GM10248 (cell line): ENCODE data around the gene METTL26.

Experiments used
- CTCF ChIA-PET: fragments of 300-600 bp; sonication (Branson Sonifier 250); formaldehyde crosslinking; extraction: SDS; loops from one replicate; lab custom pipeline; 2021; ENCODE audit warnings: antibody characterized with exemption; lab: Yijun Ruan, JAX
- POLR2A ChIA-PET: fragments of 350-650 bp; sonication (Branson Sonifier 250); formaldehyde crosslinking; extraction: SDS; loops from one replicate; lab custom pipeline; 2020; ENCODE audit warnings: antibody characterized with exemption; lab: Yijun Ruan, JAX
- DNase-seq: peaks from one replicate; pipeline ENCODE4 v3.0.0; 2012; ENCODE audit errors: extremely low spot score
- CTCF ChIP-seq: IDR thresholded peaks from 2 replicates; pipeline ENCODE4 v1.5.1; 2012; ENCODE audit warnings: mild to moderate bottlenecking, low read depth; ENCODE audit errors: extremely low read depth, missing control alignments, control extremely low read depth

The METTL26 gene

GRCh38 chr16:589658-590187, 46.4 kb downstream of the METTL26 start, which contains the start of gene RAB40C:
Gene RAB40C, plus strand, starts transcription at chr16:590066. Its CDS starts 226 bp downstream, at chr16:590292.
- peak; percentile 99 for DNase-seq
- TF ChIP-seq CTCF, result peak; percentile 17
- POLR2A ChIA-PET, result no interaction called here
- CTCF ChIA-PET, result interaction anchor here (0.9 to 1.3 kb wide), 2 partner anchors 16 to 483 kb away, joined by 3 read pairs; no protein-coding TSS in a partner anchor

DNA sequence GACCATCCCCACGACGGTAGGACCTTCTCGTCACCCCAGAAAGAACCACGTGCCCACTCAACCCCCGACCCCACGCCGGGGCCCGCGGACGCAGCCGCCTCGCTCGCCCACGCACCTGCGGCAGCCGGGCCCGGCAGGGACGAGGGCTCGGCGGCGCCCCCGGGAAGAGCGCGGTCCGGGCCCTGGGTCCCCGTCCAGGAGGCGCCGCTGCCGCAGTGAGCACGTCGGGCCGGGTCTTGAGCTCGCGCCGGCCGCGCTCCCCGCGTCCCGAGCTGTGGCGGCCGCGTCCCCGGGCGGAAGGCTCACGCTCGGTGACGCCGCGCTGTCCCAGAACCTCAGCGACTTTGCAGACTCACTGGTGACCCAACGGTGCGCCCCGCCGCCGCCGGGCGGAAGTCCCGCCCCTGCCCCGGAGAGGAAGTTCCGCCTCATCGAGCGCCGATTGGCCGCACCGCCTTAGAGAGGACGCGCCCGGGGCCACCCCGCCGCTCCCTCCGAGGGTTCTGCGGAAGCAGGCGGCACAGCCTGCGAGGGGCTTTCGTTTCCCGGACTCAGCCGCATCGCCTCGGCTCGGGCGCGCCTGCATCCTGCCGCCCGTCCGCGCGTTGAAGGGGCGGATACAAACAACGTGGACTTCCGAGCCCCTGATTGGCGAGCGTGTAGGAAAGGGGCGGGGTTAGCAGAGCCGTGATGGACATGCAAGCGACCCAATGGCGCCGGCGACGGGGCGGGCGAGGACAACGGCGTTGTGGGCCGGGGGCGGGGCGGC, 47.0 kb downstream of the METTL26 start:
- ChIA-PET POLR2A (no interaction called here), CTCF (interaction anchor here (1.2 to 2.5 kb wide), 2 partner anchors 14 to 17 kb away, joined by 3 to 6 read pairs; no protein-coding TSS in a partner anchor)
- peak; percentile 92 for DNase-seq
- TF ChIP-seq CTCF, result no peak

DNA sequence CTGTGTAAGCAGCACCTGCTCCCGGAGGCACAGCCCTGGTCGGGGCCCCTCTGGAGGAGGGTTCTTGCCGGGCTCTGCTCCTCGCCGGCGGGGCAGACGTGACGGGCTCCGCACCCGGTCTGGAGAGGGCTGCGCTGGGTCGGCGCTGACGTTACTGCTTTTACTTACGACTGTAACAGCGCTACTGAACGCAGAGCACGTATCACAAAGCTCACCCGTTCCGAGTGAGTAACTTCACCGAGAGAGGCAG, 47.5 kb downstream of the METTL26 start:
- CTCF ChIA-PET, result interaction anchor here (1.2 to 2.5 kb wide), 2 partner anchors 14 to 17 kb away, joined by 3 to 6 read pairs; no protein-coding TSS in a partner anchor
- POLR2A ChIA-PET, result no interaction called here
- no peak for TF ChIP-seq CTCF
- DNase-seq, result no peak

DNA sequence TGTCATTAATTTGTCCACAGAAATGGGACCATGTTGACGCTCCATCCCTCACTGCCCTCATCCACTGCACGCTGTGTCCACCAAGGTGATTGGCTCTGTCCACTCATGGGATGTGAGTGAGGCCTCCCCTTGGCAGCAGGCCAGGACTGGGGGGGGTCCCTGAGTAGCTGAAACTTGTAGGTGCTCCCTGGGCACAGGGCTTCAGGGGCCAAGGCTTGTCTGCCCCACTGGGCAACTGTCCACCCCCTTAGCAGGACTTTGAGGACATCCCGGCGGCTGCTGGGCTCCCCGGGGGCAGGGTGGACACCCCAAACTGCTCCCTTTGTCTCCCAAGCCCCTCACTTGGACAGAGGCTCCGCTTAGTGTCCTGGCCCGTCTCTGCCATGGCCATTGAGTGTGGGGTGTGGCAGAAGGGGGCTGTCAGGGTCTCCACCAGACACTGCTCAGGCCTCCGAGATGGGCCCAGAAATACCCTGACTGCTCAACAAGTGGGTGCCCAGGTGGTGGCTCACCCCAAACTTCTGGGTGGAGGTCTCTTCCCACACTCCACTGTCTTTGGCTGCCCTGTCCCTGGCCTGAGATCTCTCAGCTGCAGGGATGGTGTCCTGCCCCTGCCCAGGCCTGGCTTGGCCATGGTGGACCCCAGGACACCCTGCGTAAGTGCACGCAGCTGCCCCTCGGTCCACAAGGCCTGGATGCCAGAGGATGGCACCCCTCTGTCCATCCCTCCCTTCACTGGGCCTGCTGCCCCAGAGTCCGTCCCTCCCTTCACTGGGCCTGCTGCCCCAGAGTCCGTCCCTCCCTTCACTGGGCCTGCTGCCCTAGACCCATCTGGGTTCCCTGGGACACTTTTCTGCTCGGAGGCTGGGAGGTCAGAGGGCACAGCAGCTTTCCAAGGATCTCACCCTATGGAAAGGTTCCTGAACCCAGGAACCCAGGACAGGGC, 49.2 kb downstream of the METTL26 start:
- no peak for TF ChIP-seq CTCF
- CTCF ChIA-PET, result interaction anchor here (2.5 kb wide), 1 partner anchor 12 kb away, joined by 6 read pairs; no protein-coding TSS in a partner anchor
- DNase-seq, result no peak
- POLR2A ChIA-PET, result no interaction called here

DNA sequence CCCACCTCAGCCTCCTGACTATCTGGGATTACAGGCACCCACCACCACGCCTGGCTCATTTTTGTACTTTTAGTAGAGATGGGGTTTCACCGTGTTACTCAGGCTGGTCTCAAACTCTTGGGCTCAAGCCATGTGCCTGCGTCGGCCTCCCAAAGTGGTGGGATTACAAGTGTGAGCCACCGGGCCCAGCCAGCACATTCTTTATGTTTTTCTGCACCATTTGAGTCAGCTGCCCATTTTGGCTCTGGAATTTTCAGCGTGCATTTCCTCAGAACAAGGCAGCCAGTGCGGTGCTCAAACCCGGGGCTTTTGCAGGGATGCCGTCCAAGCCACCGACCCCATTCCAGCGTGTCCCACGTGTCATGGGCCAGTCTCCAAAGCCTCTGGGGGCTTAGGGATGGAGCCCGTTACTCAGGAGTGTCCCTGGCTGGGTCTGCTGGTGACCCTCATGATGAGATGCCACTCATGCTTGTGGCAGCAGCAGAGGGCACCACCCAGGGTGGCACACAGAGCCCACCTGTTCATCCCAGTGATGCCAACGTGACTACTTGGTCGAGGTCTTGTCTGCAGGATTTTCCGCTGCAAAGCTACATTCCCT, 50.0 kb downstream of the METTL26 start:
- DNase-seq, result no peak
- no peak for TF ChIP-seq CTCF
- ChIA-PET POLR2A (no interaction called here), CTCF (interaction anchor here (2.5 kb wide), 1 partner anchor 11 kb away, joined by 6 read pairs; no protein-coding TSS in a partner anchor)
